Stimulated activated naive CD4-positive, alpha-beta T cell treated with Interleukin-2 at 50 U/mL for 16 hours (primary cell): ENCODE data around the gene ZBTB11.
"Not testable (repeated sequence)": the region's sequence is repeated elsewhere in the genome, so short reads cannot be mapped to it uniquely, and the experiment has no call there.

Experiments
- DNase-seq: peaks from one replicate; lab custom pipeline; 2025; lab: John Stamatoyannopoulos, UW

ZBTB11 gene

DNA sequence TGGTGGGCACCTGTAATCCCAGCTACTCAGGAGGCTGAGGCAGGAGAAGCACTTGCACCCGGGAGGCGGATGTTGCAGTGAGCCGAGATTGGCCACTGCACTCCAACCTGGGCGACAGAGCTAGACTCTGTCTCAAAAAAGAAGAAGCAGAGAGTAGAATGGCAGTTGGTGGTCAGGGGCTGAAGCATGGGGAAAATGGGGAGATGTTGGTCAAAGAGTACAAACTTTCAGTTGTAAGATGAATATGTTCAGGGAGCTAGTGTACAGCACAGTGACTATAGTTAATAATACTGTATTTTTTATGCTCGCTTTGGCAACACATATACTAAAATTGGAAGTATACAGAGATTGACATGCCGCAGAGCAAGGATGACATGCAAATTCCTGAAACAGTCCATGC lies 61.4 kb downstream of the ZBTB11 start:
- no peak for DNase-seq

DNA sequence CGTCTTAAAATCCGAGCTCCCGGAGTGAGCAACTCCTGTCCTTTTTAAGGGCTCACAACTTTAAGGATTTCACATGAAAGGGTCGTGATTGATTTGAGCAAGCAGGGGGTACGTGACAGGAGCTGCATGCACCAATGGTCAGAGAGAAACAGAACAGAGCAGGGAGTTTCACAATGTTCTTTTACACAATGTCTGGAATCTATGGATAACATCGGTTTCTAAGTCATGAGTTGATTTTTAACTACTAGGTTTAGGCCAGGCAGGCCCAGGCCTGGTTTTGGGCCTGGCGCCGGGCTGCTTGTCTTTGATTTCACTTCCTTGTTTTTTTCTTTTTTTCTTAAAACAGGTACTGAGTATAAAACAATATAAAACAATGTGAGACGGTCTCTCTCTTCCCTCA lies 63.9 kb downstream of the ZBTB11 start:
- DNase-seq, result not testable (repeated sequence)

DNA sequence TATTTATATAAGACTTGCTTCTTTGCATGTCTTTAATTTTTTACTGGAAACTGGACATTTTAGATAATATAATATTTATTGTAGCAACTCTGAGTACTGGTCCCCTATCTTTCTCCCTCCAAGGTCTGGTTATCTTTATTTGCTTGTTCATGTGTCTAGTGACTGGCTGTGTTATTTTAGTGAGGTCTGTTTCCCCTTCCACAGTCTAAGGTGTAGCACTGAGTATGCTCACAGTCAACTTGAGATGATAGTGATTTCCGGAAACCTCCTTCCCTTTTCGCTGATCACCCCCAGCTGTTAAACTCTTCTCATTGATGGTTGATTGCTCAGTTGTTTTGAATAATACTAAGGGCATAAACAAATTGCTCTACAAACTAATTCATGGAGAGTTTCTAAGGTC lies 65.9 kb downstream of the ZBTB11 start:
- DNase-seq, result no peak

DNA sequence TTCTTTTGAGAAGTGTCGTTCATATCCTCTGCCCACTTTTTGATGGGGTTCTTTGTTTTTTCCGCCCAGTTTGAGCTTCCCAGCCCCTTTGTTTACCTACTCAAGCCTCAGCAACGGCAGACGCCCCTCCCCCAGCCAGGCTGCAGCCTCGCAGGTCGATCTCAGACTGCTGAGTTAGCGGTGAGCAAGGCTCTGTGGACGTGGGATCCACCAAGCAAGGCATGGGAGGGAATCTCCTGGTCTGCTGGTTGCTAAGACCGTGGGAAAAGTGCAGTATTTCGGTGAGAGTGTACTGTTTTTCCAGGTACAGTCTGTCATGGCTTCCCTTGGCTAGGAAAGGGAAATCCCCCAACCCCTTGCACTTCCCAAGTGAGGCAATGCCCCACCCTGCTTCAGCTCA lies 71.5 kb downstream of the ZBTB11 start:
- not testable (repeated sequence) for DNase-seq

DNA sequence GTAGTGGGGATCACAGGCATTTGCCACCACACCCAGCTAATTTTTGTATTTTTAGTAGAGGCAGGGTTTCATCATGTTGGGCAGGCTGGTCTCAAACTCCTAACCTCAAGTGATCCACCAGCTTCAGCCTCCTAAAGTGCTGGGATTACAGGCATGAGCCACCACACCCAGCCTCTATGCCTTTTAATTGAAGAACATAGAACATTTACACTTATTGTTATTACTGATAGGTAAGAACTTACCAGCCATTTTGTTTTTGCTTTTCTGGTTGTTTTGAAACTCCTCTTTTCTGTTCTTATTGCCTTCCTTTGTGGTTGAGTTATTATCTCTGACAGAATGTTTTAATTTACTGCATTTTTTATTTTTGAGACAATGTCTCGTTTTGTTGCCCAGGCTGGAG lies 73.7 kb downstream of the ZBTB11 start:
- DNase-seq, result no peak

DNA sequence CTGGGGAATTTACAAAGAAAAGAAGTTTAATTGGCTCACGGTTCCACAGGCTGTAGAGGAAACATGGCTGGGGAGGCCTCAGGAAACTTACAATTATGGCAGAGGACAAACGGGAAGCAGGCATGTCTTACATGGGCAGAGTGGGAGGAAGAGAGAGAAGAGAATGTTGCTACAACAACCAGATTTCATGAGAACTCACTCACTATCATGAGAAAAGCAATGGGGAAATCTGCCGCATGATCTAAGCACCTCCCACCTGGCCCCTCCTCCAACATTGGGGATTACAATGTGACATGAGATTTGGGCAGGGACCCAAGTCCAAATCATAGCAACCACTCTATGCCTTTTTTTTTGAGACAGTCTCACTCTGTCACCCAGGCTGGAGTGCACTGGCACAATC lies 74.2 kb downstream of the ZBTB11 start:
- DNase-seq, result no peak
